GM19099 (cell line): ENCODE results near the gene SPAG6.

Source experiments
- POLR2A ChIP-seq: IDR thresholded peaks from 3 replicates; pipeline ENCODE4 v1.6.1; 2011; ENCODE audit warnings: low read depth; ENCODE audit not compliant: insufficient read length; ENCODE audit errors: extremely low read depth

SPAG6 gene

GRCh38 chr10:22466763-22467334 lies 121.6 kb downstream of the SPAG6 start:
- no peak for TF ChIP-seq POLR2A
